ENCODE measurements around the gene ASB14.

The ASB14 gene

DNA sequence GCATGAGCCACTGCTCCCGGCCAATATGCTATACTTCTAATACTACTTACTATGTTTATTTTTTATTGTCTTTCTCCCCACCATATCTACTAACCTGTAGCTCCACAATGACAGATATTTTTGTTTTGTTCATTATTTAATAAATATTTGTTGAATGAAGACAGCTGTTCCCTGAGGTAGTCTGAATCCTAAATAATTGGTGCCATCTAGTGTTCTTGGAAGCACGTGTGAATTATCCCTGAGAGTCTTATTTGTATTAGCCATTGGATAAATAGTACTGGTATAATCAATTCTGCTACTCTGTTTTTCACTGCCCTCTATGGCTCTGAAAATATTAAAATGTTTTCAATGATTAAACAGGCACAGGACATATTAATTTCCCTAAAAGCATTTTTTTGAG lies 70.6 kb downstream of the ASB14 start:
- Histone ChIP-seq H3K9me3 (replicated peaks; ENCODE audit: insufficient read depth, low read length) (no peaks in the 10 kb centered on the region), H3K36me3 (replicated peaks; ENCODE audit: insufficient read depth, low read length) (no peaks in the 10 kb centered on the region), H3K4me1 (ENCODE audit: low read length) (peaks cover 21% of the 10 kb centered on the region), H3K9ac (ENCODE audit: low read length) (no peak overlapping the region), H3K27me3 (replicated peaks; ENCODE audit: insufficient read depth, low read length) (no peaks in the 10 kb centered on the region), H3K27ac (ENCODE audit: low read length) (no peak overlapping the region), H3K4me2 (ENCODE audit: low read depth, low read length) (no peak overlapping the region), H3K4me3 (ENCODE audit: low read length) (no peak overlapping the region), H3K79me2 (ENCODE audit: low read length) (no peaks in the 10 kb centered on the region), H3K9me2 (replicated peaks; ENCODE audit: insufficient read depth, low read length) (no peaks in the 10 kb centered on the region), H3F3A (ENCODE audit: insufficient read depth, low read length) (peaks cover 2% of the 10 kb centered on the region), H4K20me1 (ENCODE audit: insufficient read depth, low read length) (no peaks in the 10 kb centered on the region), H2AFZ (ENCODE audit: low read length) (no peak overlapping the region)
- TF ChIP-seq EZH2phosphoT487 (IDR thresholded peaks at IDR 0.05; ENCODE audit: low read length) = no peak
- no peak for TF ChIP-seq CTCF (IDR thresholded peaks at IDR 0.05; ENCODE audit: low read length)
- TF ChIP-seq EZH2 (optimal IDR thresholded peaks at IDR 0.05; ENCODE audit: low read depth, low read length) = no peak
- no peak for DNase-seq

Measured in MM.1S (cell line).